H1 (cell line): ENCODE results near the gene FADS3. TPM values are rescaled to one million over a fixed set of nuclear protein-coding genes. Genes with fewer than 3 reads are reported as not detected.

Experiments used
- CTCF ChIA-PET: fragments of 300-600 bp; sonication (Branson Sonifier 250); formaldehyde crosslinking; loops from one replicate; lab custom pipeline; 2021; ENCODE audit not compliant: partially characterized antibody; lab: Charles Lee
- POLR2A ChIA-PET: fragments of 300-600 bp; sonication (Branson Sonifier 250); formaldehyde crosslinking; loops from one replicate; lab custom pipeline; 2021; ENCODE audit warnings: inconsistent platforms; ENCODE audit not compliant: partially characterized antibody; lab: Charles Lee
- DNase-seq, 2 experiments: peaks; one replicate each; pipeline versions ENCODE4 v3.0.0 to v3.0.0-alpha.2; 2010 to 2022; ENCODE audit warnings: low spot score in 2 of 2, low read depth in 1 of 2, mixed read lengths in 1 of 2
- FAIRE-seq: peaks from 2 replicates; lab custom pipeline; 2011; peaks lifted over from hg19 to GRCh38; lab: Jason Lieb, UNC
- H2AFZ ChIP-seq: 2 replicates; pipeline ENCODE4 v1.8.1; 2012; ENCODE audit warnings: low read length, inconsistent platforms
- H2AK5ac ChIP-seq: 2 replicates; pipeline ENCODE4 v1.6.1; 2013; ENCODE audit warnings: low read depth, low read length
- H2BK120ac ChIP-seq: replicated peaks from 2 replicates; pipeline ENCODE3; 2013; ENCODE audit warnings: low read depth, low read length, inconsistent platforms
- H2BK12ac ChIP-seq: 2 replicates; pipeline ENCODE4 v1.6.1; 2013; ENCODE audit warnings: low read depth, low read length
- H2BK15ac ChIP-seq: 2 replicates; pipeline ENCODE4 v1.6.1; 2013; ENCODE audit warnings: low read length
- H2BK20ac ChIP-seq: 2 replicates; pipeline ENCODE4 v1.6.1; 2013; ENCODE audit warnings: low read length
- H2BK5ac ChIP-seq: 2 replicates; pipeline ENCODE4 v1.6.1; 2013; ENCODE audit warnings: low read depth, low read length
- H3K14ac ChIP-seq: 2 replicates; pipeline ENCODE4 v1.6.1; 2013; ENCODE audit warnings: inconsistent platforms; ENCODE audit not compliant: insufficient read length
- H3K18ac ChIP-seq: 2 replicates; pipeline ENCODE4 v1.6.1; 2013; ENCODE audit warnings: low read length; ENCODE audit errors: extremely low read depth
- H3K23ac ChIP-seq: 2 replicates; pipeline ENCODE4 v1.6.1; 2013; ENCODE audit warnings: inconsistent platforms; ENCODE audit not compliant: insufficient read length
- H3K23me2 ChIP-seq: 2 replicates; pipeline ENCODE4 v1.6.1; 2013; ENCODE audit warnings: low read depth, low read length
- H3K27ac ChIP-seq: 2 replicates; pipeline ENCODE4 v1.6.1; 2011; ENCODE audit warnings: low read depth, low read length, inconsistent platforms
- H3K27me3 ChIP-seq, 4 experiments: replicated peaks in 1 of 4; 1 replicate in 1 of 4; 2 replicates in 3 of 4; pipeline versions ENCODE4 v1.6.1 to v1.8.1; 2011 to 2013; ENCODE audit warnings: low read length in 3 of 4, mild to moderate bottlenecking in 3 of 4, inconsistent platforms in 2 of 4, mixed read lengths in 2 of 4, moderate library complexity in 1 of 4; ENCODE audit not compliant: control insufficient read depth in 3 of 4, insufficient read depth in 3 of 4; ENCODE audit errors: extremely low read depth in 1 of 4
- H3K36me3 ChIP-seq, 4 experiments: 2 replicates each; pipeline versions ENCODE4 v1.6.1 to v1.8.1; 2011 to 2013; ENCODE audit warnings: mild to moderate bottlenecking in 4 of 4, low read length in 3 of 4, moderate library complexity in 2 of 4, control low read depth in 1 of 4, inconsistent platforms in 1 of 4; ENCODE audit not compliant: insufficient read depth in 4 of 4, control insufficient read depth in 2 of 4
- H3K4ac ChIP-seq: replicated peaks from 2 replicates; pipeline ENCODE3; 2013; ENCODE audit warnings: low read length, low read depth, mixed read lengths, inconsistent platforms; ENCODE audit not compliant: insufficient read length
- H3K4me1 ChIP-seq, 4 experiments: replicated peaks in 1 of 4; 1 replicate in 1 of 4; 2 replicates in 3 of 4; pipeline versions ENCODE4 v1.6.1 to v1.8.1; 2011 to 2013; ENCODE audit warnings: low read length in 3 of 4, inconsistent platforms in 2 of 4, mixed read lengths in 1 of 4; ENCODE audit not compliant: insufficient read depth in 4 of 4, control insufficient read depth in 3 of 4
- H3K4me2 ChIP-seq, 2 experiments: 2 replicates each; pipeline versions ENCODE4 v1.6.1 to v1.8.1; 2011 to 2013; ENCODE audit warnings: low read depth in 2 of 2, low read length in 2 of 2, control low read depth in 1 of 2, inconsistent platforms in 1 of 2, mild to moderate bottlenecking in 1 of 2; ENCODE audit not compliant: insufficient read depth in 1 of 2
- H3K4me3 ChIP-seq, 4 experiments: fragments of 200-600, 300-600 bp in 1 of 4; sonication (generic), shearing (Covaris generic), sonication (Bioruptor Twin) in 1 of 4; 2 replicates each; pipeline versions ENCODE4 v1.5.1 to v1.8.1; 2011 to 2016; ENCODE audit warnings: low read length in 4 of 4, low read depth in 3 of 4, control low read depth in 2 of 4, inconsistent platforms in 2 of 4, mild to moderate bottlenecking in 2 of 4, mixed read lengths in 1 of 4, moderate library complexity in 1 of 4; ENCODE audit not compliant: insufficient read depth in 2 of 4; ENCODE audit errors: extremely low read depth in 1 of 4
- H3K56ac ChIP-seq: replicated peaks from 2 replicates; pipeline ENCODE3; 2013; ENCODE audit warnings: low read depth, mild to moderate bottlenecking, mixed read lengths, low read length, inconsistent platforms; ENCODE audit not compliant: insufficient read length
- H3K79me1 ChIP-seq: 2 replicates; pipeline ENCODE4 v1.6.1; 2013; ENCODE audit warnings: low read depth, low read length, control low read depth
- H3K79me2 ChIP-seq, 2 experiments: 2 replicates each; pipeline versions ENCODE4 v1.6.1 to v1.8.1; 2012 to 2013; ENCODE audit warnings: low read length in 2 of 2, mild to moderate bottlenecking in 2 of 2, inconsistent platforms in 1 of 2; ENCODE audit not compliant: insufficient read depth in 2 of 2, control insufficient read depth in 1 of 2
- H3K9ac ChIP-seq, 4 experiments: replicated peaks in 1 of 4; 1 replicate in 1 of 4; 2 replicates in 3 of 4; pipeline versions ENCODE4 v1.6.1 to v1.8.1; 2011 to 2013; ENCODE audit warnings: low read depth in 3 of 4, low read length in 3 of 4, control low read depth in 2 of 4, mild to moderate bottlenecking in 2 of 4, moderate library complexity in 2 of 4, inconsistent platforms in 1 of 4; ENCODE audit errors: extremely low read depth in 1 of 4
- H3K9me3 ChIP-seq, 2 experiments: 2 replicates each; pipeline versions ENCODE4 v1.6.1 to v1.8.1; 2012 to 2013; ENCODE audit warnings: mild to moderate bottlenecking in 2 of 2, moderate library complexity in 2 of 2, control low read depth in 1 of 2, inconsistent platforms in 1 of 2, low read depth in 1 of 2, low read length in 1 of 2, mixed read lengths in 1 of 2; ENCODE audit not compliant: insufficient read depth in 2 of 2
- H4K20me1 ChIP-seq, 2 experiments: replicated peaks in 1 of 2; 2 replicates each; pipeline versions ENCODE3 to v1.8.1; 2011 to 2013; ENCODE audit warnings: inconsistent platforms in 2 of 2, low read length in 2 of 2, mild to moderate bottlenecking in 1 of 2; ENCODE audit not compliant: insufficient read depth in 2 of 2, control insufficient read depth in 1 of 2
- H4K5ac ChIP-seq: 2 replicates; pipeline ENCODE4 v1.6.1; 2013; ENCODE audit warnings: low read length, low read depth, mixed read lengths, inconsistent platforms; ENCODE audit not compliant: insufficient read length
- H4K8ac ChIP-seq: 2 replicates; pipeline ENCODE4 v1.8.0; 2013; ENCODE audit warnings: mild to moderate bottlenecking, moderate library complexity, low read length, inconsistent platforms; ENCODE audit not compliant: insufficient read depth; ENCODE audit errors: extremely low read depth
- H4K91ac ChIP-seq: replicated peaks from 2 replicates; pipeline ENCODE3; 2013; ENCODE audit warnings: low read length, mixed read lengths, inconsistent platforms; ENCODE audit not compliant: insufficient read length
- POLR2A ChIP-seq, 2 experiments: IDR thresholded peaks; 1 replicate in 1 of 2; 2 replicates in 1 of 2; pipeline ENCODE4 v1.6.1; 2011; ENCODE audit warnings: low read depth in 2 of 2, low read length in 2 of 2, mild to moderate bottlenecking in 2 of 2; ENCODE audit errors: control extremely low read depth in 1 of 2
- RBBP5 ChIP-seq: IDR thresholded peaks from 2 replicates; pipeline ENCODE4 v1.7.1; 2012; ENCODE audit warnings: low read depth, mild to moderate bottlenecking, inconsistent platforms, low read length, moderate library complexity, borderline replicate concordance
- WGBS, 2 experiments: shearing (Covaris generic) in 1 of 2; methylation state at CpG; one replicate each; pipeline versions ENCODE4 v1.1.6 to v1.1.7; 2013 to 2015; ENCODE audit warnings: low lambda C conversion rate in 2 of 2, mixed read lengths in 2 of 2, inconsistent platforms in 1 of 2, low coverage in 1 of 2, missing lambda C conversion rate in 1 of 2; ENCODE audit not compliant: insufficient replicate concordance in 2 of 2, insufficient coverage in 1 of 2, insufficient read length in 1 of 2; ENCODE audit errors: extremely low coverage in 1 of 2, missing lambda C conversion rate in 1 of 2; 5-methylcytosine and 5-hydroxymethylcytosine counted together
- polyA plus RNA-seq, 7 experiments: library from polyadenylated mRNA; depleted of rRNA in 3 of 7; stranded (reverse) in 5 of 7; unstranded in 2 of 7; fragments of >200 nt in 5 of 7; fragments of 200-250 nt in 2 of 7; gene quantifications; 1 replicate in 5 of 7; 2 replicates in 1 of 7; 4 replicates in 1 of 7; pipeline versions ENCODE4 v1.2.1 to v1.2.3, GENCODE V29; 2011 to 2013; ENCODE audit warnings: missing spikeins in 2 of 7, mixed read lengths in 2 of 7
- total RNA-seq: library from RNA; stranded (reverse); fragmentation: NEBNext Ultra II Directional; extraction: Animal tissue kit (Norgen Biotek cat#: 25700); gene quantifications from 2 replicates; pipeline ENCODE4 v1.2.1, GENCODE V29; 2021

The FADS3 gene
- total and polyA plus RNA-seq, 2 of the 8 experiments (the other 6 are each of a cell fraction or from before 2014, with no cell fraction given): 43.8 to 76.3 TPM

- 56% methylated on average over 5 of the region's 32 CpGs; no CpG with 5 or more reads in 1 of the 2 experiments for WGBS, 2 experiments
- Histone ChIP-seq H3K4ac (no peak overlapping the region), H4K20me1 (no peaks in the 10 kb centered on the region), H2BK5ac (no peak overlapping the region), H2BK120ac (no peak overlapping the region), H2BK15ac (no peak overlapping the region), H3K9me3 (no peaks in the 10 kb centered on the region), H4K91ac (no peak overlapping the region), H3K23me2 (peaks cover 7% of the 10 kb centered on the region; the same call in 1 of the 2 replicates), H3K9ac (peak overlapping the region in 1 of 4 experiments; percentile 22; a peak in 1 of 7 replicates), H2AK5ac (no peak overlapping the region), H4K5ac (no peak overlapping the region), H3K79me2 (no peaks in the 10 kb centered on the region), H3K36me3 (no peaks in the 10 kb centered on the region), H3K27ac (no peak overlapping the region), H3K4me1 (peaks cover 0 to 13% (median 2%) of the 10 kb centered on the region in 4 experiments; a peak in 3 of 7 replicates), H2BK12ac (0 out of 2 replicates have a peak overlapping the region, but pooled peaks have one; percentile 75), H3K23ac (no peak overlapping the region), H3K18ac (no peak overlapping the region), H3K56ac (no peak overlapping the region), H3K4me2 (peak overlapping the region; percentile 66 to 86), H2AFZ (no peak overlapping the region), H3K79me1 (no peaks in the 10 kb centered on the region), H3K27me3 (peaks cover 0 to 28% (median 20%) of the 10 kb centered on the region in 4 experiments; a peak in 6 of 7 replicates), H3K4me3 (peak overlapping the region; percentile 32 to 66 (median 44)), H2BK20ac (no peak overlapping the region), H3K14ac (no peak overlapping the region), H4K8ac (no peak overlapping the region; the same call in 1 of the 2 replicates)
- FAIRE-seq: no peak
- CTCF ChIA-PET: interaction anchor here (0.6 to 11.1 kb wide), 5 partner anchors 8 to 165 kb away, joined by 3 to 202 read pairs (median 4); no protein-coding TSS in a partner anchor
- DNase-seq: no peak
- POLR2A ChIA-PET: interaction anchor here (1.6 to 2.4 kb wide), 2 partner anchors 8 to 15 kb away, joined by 3 to 9 read pairs; no protein-coding TSS in a partner anchor
- TF ChIP-seq RBBP5 (0 out of 2 replicates have a peak, but pooled peaks have one; percentile 18), POLR2A (IDR thresholded peaks at IDR 0.05; ENCODE audit: control extremely low read depth in 1 of 2, low read depth in 2 of 2, low read length in 2 of 2) (no peak)
These were observed 25.5 kb upstream of the FADS3 start for GRCh38 chr11:61916737-61917333.
